Heart right ventricle (tissue), 16 donors: ENCODE results near the gene APMAP. TPM values are rescaled to one million over a fixed set of nuclear protein-coding genes. Genes with fewer than 3 reads are reported as not detected.
A peak's percentile ranks its signal among the peaks of the same experiment; 100 is the strongest.

ENCODE experiments used
- ATAC-seq, 8 donors: fragments of 200-7000 bp; cut with Tn5 transposase; one replicate each; pipeline ENCODE4 v1.9.1; 2020; ENCODE audit warnings: mild to moderate bottlenecking in 8 of 8, moderate library complexity in 8 of 8, moderate number of reproducible peaks in 1 of 8
- DNase-seq, 2 donors: peaks; one replicate each; pipeline ENCODE4 v3.0.0-alpha.2; 2020
- H3K27ac ChIP-seq, 10 donors: fragments of 200-600 bp; sonication (generic) in 2 of 10; one replicate each; pipeline versions ENCODE4 v1.5.0 to v1.8.0; 2020 to 2022; ENCODE audit warnings: mild to moderate bottlenecking in 3 of 10
- H3K27me3 ChIP-seq, 7 donors: fragments of 200-600 bp; one replicate each; pipeline ENCODE4 v1.8.0; 2021 to 2022; ENCODE audit warnings: mild to moderate bottlenecking in 2 of 7
- H3K36me3 ChIP-seq, 9 donors: fragments of 200-600 bp; sonication (generic) in 1 of 9; one replicate each; pipeline versions ENCODE4 v1.5.0 to v1.8.0; 2020 to 2022; ENCODE audit warnings: mild to moderate bottlenecking in 2 of 9
- H3K4me1 ChIP-seq, 9 donors: fragments of 200-600 bp; sonication (generic) in 1 of 9; one replicate each; pipeline versions ENCODE4 v1.5.0 to v1.8.0; 2020 to 2022; ENCODE audit warnings: mild to moderate bottlenecking in 4 of 9
- H3K4me3 ChIP-seq, 10 donors: fragments of 200-600 bp; sonication (generic) in 2 of 10; one replicate each; pipeline versions ENCODE4 v1.5.0 to v1.8.0; 2020 to 2022; ENCODE audit warnings: mild to moderate bottlenecking in 7 of 10, moderate library complexity in 2 of 10
- H3K9me3 ChIP-seq, 11 donors: fragments of 200-600 bp in 10 of 11; sonication (generic) in 2 of 11; one replicate each; pipeline versions ENCODE4 v1.5.0 to v1.8.0; 2013 to 2022; ENCODE audit warnings: mild to moderate bottlenecking in 2 of 11, control low read depth in 1 of 11, moderate library complexity in 1 of 11
- CTCF ChIP-seq, 9 donors: fragments of 200-600 bp; sonication (generic) in 2 of 9; IDR thresholded peaks; one replicate each; pipeline versions ENCODE4 v1.5.0 to v1.8.0; 2021 to 2022; ENCODE audit warnings: antibody characterized with exemption in 9 of 9, mild to moderate bottlenecking in 5 of 9, moderate library complexity in 1 of 9
- WGBS, 2 donors: extraction: QIAGEN DNeasy Blood & Tissue Kit; methylation state at CpG; one replicate each; pipeline ENCODE4 v1.1.7; 2013; ENCODE audit warnings: inconsistent platforms in 1 of 2; 5-methylcytosine and 5-hydroxymethylcytosine counted together
- intact Hi-C, 10 donors: fragments of 100-400 bp; cut with DNase I; formaldehyde crosslinking; loops; one replicate each; pipeline versions ENCODE4 v1.11.1 to v1.14.2; 2022
- polyA plus RNA-seq, 2 donors: library from polyadenylated mRNA; stranded (reverse); fragments of 200-250 nt; gene quantifications; one replicate each; pipeline ENCODE4 v1.2.3, GENCODE V29; 2013
- total RNA-seq, 10 donors: library from RNA; stranded (reverse); fragmentation: NEBNext Ultra II Directional in 3 of 10; extraction: Animal tissue kit (Norgen Biotek cat#: 25700) in 3 of 10; gene quantifications; one replicate each; pipeline versions ENCODE4 v1.2.1 to v1.2.4, GENCODE V29; 2021 to 2023
- donor health status: Arrhythmogenic right ventricular cardiomyopathy.
- donor health status: ischemic (EF 13 %, LVEDD 7.1; RV severe dilation, severe dysfunction).
- donor health status: healthy with polysubstance abuse.
- donor health status: DM: no; HTN: yes; CAD: no.
- donor health status: DM: no; HTN: no; CAD: no.
- donor health status: ischemic (EF 25% LVEDD 6.9; RV normal size, moderate dysfunction).
- donor health status: ischemic (EF 25% LVEDD 5.7; RV mildly dilated, moderate dysfunction).
- donor health status: healthy.
- donor health status: DM: yes; HTN: yes; CAD: no.
- donor health status: Ischemic cardiomyopathy.
- donor health status: ischemic (EF 35%, LVEDD 5.7; RV mildly dilated, moderate dysfunction).
- donor health status: nonischemic (EF 11% LVEDD 7.7; RV severe dilation, severe dysfunction).
- donor health status: DM: yes; HTN: yes; CAD: no.
- donor health status: PGD.
- donor health status: ischemic (EF 29% LVEDD 5.4; RV normal size, mild dysfunction).
- donor health status: nonischemic (EF 23%, LVEDD 6.1; RV moderate dilation, normal function).

APMAP gene
- total and polyA plus RNA-seq, 12 donors = 15.3 to 48.5 (median 33.1) TPM

DNA sequence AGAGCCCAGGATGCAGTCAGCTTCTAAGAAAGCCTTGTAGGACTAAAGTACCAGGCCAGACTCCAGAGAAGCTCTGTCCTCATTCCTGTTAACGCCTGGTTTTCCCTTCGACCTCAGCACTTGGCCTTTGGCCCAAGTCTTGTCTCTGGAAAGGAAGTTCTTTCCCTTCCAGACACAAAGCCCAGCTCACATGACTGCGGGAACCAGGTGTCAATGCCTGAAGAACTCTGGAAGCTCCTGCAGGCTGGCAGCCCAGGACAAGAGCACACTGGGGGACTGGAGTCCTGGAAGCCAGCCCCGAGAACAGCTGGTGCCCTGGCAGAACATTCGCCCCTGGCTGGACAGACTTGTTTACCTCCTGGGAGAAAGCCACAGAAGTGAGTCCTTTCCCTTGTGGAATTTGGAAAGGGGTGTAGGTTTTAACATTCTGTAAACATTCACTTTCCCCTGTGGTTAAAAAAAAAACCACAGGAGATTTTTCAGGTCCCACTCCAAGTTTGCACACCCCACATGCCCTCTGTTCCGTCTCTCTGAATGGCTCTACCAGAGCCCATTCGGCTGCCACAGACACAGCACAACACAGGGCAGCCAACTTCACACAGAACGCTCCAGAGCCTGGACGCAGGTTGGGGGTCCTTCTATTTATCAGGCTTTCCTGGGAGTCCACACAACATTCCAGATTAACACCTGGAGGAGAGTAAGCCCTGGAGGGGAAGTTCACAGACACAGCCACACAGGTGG, 47.3 kb upstream of the APMAP start:
- 12 to 14% methylated on average over 9 of the region's 9 CpGs for WGBS, 2 donors
- Histone ChIP-seq H3K4me3 (peak overlapping the region in 1 of 10 donors; percentile 11), H3K9me3 (no peaks in the 10 kb centered on the region), H3K36me3 (no peaks in the 10 kb centered on the region), H3K27ac (peak overlapping the region; percentile 76 to 98 (median 90)), H3K4me1 (peaks cover 79 to 100% (median 97%) of the 10 kb centered on the region in 9 donors), H3K27me3 (no peaks in the 10 kb centered on the region)
- intact Hi-C loops = loop anchor here in 3 of 10 donors (2.0 to 10.0 kb wide), 3 partner anchors 15 to 1625 kb away; partner anchors contain the start of gene PYGB (in 1 of the 3)
- DNase-seq = peak; percentile 83 to 90
- TF ChIP-seq CTCF (IDR thresholded peaks at IDR 0.05) = no peak
- ATAC-seq = peak; percentile 58 to 85 (median 74)

DNA sequence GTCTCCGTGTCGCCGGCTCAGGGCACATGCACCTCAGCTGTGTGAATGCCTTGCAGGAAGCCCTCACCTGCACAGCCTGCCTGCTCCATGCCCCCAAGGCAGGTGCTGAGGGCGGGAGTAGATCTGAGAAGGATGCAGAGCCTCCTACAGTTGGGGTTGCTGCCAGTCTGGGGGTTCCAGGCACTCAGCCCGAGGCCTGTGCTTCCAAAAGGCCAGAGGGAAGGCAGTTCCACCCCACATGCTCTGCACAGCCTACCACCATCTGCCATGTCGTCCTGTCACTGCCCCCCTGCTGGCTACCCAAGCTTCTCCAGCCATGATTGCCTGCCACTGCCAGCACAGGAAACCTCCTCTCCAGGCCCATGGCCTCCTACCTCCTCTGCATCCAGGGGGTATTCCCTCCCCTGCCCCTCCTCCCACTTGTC, 46.1 kb upstream of the APMAP start:
- no peak for TF ChIP-seq CTCF (IDR thresholded peaks at IDR 0.05)
- intact Hi-C loops = loop anchor here in 1 of 10 donors (2.0 kb wide), 1 partner anchor 16 kb away; no protein-coding TSS in a partner anchor
- H3K9me3 ChIP-seq = no peaks in the 10 kb centered on the region
- H3K27ac ChIP-seq = peak overlapping the region; percentile 76 to 98 (median 90)
- 82 to 84% methylated on average over 6 of the region's 6 CpGs for WGBS, 2 donors
- no peaks in the 10 kb centered on the region for H3K27me3 ChIP-seq
- H3K4me1 ChIP-seq = peaks cover 69 to 100% (median 93%) of the 10 kb centered on the region in 9 donors
- no peaks in the 10 kb centered on the region for H3K36me3 ChIP-seq
- DNase-seq (no peak), ATAC-seq (no peak)
- no peak overlapping the region for H3K4me3 ChIP-seq

GRCh38 chr20:25038103-25038410, 45.5 kb upstream of the APMAP start:
- H3K27ac ChIP-seq = peak overlapping the region in 9 of 10 donors; percentile 76 to 98 (median 91)
- intact Hi-C loops = loop anchor here in 1 of 10 donors (2.0 kb wide), 1 partner anchor 17 kb away; no protein-coding TSS in a partner anchor

More at GRCh38 chr20:25038103-25038410, 45.5 kb upstream of the APMAP start:
- Histone ChIP-seq H3K4me1 (peaks cover 69 to 100% (median 93%) of the 10 kb centered on the region in 9 donors), H3K27me3 (no peaks in the 10 kb centered on the region), H3K4me3 (no peak overlapping the region), H3K36me3 (no peaks in the 10 kb centered on the region), H3K9me3 (no peaks in the 10 kb centered on the region)
- DNase-seq = no peak
- no peak for ATAC-seq
- 68 to 74% methylated on average over 3 of the region's 3 CpGs for WGBS, 2 donors
- TF ChIP-seq CTCF (IDR thresholded peaks at IDR 0.05) = no peak
